Measurements from ENCODE around the gene LSAMP.

The LSAMP gene

DNA sequence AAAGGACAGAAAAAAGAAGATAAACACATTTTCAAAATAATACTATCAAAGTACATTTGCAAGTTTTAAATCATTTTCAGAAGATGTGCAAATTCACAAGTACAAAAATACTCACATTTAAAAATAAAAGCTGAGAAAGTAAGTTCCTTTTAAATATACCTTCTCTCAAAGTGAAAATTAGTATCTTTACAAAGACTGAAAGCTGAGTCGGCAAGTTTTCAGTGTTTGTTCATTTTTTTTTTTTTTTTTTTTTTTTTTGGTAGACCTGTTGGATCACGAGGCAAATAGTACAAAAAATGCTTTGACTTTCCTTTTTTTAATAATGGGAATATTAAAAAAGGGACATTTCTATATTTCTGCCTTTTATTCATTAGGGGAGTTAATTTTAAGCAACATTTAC lies 317.8 kb downstream of the LSAMP start:
- Mint-ChIP-seq H3K4me3 (no peak overlapping the region), H3K9me3 (peaks cover 4% of the 10 kb centered on the region), H3K27ac (no peak overlapping the region), H3K4me1 (peaks cover 8% of the 10 kb centered on the region), H3K27me3 (ENCODE audit: low read depth, poor library complexity) (no peaks in the 10 kb centered on the region), H3K36me3 (ENCODE audit: low read depth) (no peaks in the 10 kb centered on the region)
- TF ChIP-seq CTCF (IDR thresholded peaks at IDR 0.05) = no peak
- DNase-seq = no peak

DNA sequence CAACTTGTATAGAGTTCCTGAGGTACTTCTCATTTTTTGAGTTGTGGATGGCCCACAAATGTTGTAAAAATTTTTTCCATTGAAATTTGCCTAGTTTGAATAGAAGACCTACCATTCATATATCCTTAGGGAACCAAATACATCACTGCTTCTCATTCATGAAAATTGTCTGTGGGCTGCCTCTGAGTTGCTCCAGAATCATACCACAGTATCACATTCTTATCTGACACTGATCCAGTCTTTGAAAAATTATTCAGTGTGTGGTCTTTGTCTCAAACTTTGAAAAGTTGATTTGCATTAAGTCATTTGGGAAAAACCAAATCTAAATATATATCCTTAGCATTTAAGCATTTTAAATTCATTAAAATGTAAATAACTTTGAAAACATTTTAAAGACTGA lies 321.1 kb downstream of the LSAMP start:
- Mint-ChIP-seq H3K27me3 (ENCODE audit: low read depth, poor library complexity) (peaks cover 3% of the 10 kb centered on the region), H3K27ac (no peak overlapping the region), H3K9me3 (no peaks in the 10 kb centered on the region), H3K4me3 (no peak overlapping the region), H3K4me1 (peaks cover 8% of the 10 kb centered on the region), H3K36me3 (ENCODE audit: low read depth) (no peaks in the 10 kb centered on the region)
- TF ChIP-seq CTCF (IDR thresholded peaks at IDR 0.05) = no peak
- DNase-seq = no peak

DNA sequence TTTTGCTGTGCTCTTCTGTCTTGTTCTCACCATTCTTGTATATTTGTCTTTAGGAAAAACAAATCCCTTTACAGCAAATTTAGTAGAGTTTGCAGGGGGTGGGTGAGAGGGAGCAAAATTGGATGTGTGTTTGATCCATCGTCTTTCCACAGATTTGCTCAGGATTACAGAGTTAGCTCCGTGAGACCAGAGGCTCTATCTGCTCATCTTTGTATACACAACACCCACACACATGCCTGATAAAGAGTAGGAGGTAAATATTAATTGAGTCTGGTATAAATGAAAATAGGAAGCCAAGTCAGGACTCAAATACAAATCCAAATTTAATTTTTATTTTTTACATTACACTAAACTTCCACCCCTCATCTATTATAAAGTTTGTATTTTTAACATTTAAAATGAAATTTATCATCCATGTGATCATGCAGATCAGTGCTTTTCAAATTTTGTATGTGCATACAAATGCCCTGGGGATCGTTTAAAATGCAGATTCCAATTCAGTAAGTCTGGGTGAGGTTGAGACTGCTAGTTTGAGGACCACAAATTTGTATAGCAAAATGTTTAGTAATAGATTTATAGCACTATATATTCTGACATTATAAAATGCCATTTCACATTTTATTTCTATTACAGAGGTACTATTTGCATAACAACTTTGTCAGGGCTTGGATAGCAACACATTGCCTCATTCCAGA lies 326.7 kb downstream of the LSAMP start:
- DNase-seq = no peak
- H3K36me3 Mint-ChIP-seq (ENCODE audit: low read depth) = no peaks in the 10 kb centered on the region
- peaks cover 3% of the 10 kb centered on the region for H3K27me3 Mint-ChIP-seq (ENCODE audit: low read depth, poor library complexity)
- H3K9me3 Mint-ChIP-seq = no peaks in the 10 kb centered on the region
- peaks cover 4% of the 10 kb centered on the region for H3K4me1 Mint-ChIP-seq
- H3K27ac Mint-ChIP-seq = no peak overlapping the region
- no peak for TF ChIP-seq CTCF (IDR thresholded peaks at IDR 0.05)
- no peak overlapping the region for H3K4me3 Mint-ChIP-seq

DNA sequence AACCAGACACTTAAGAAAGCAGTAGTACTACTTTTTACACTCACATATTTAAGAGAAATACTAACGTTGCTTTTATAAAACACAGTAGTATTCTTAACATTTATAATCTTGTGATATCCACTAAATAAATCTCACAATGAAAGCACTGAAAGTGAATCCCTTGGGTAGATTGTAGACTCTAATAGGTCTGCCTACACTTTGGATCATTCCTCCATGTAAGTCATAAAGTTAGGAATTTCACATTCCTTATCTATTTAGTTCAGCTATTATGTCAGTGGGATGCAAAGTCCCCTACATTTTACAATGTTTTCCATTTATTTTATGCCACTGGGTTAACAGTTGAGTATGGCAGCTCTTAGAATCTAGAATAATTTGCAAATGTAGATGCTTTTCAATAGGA lies 330.7 kb downstream of the LSAMP start:
- Mint-ChIP-seq H3K27ac (no peak overlapping the region), H3K4me1 (peaks cover 6% of the 10 kb centered on the region), H3K36me3 (ENCODE audit: low read depth) (no peaks in the 10 kb centered on the region), H3K4me3 (no peak overlapping the region), H3K9me3 (no peaks in the 10 kb centered on the region), H3K27me3 (ENCODE audit: low read depth, poor library complexity) (no peaks in the 10 kb centered on the region)
- no peak for DNase-seq
- TF ChIP-seq CTCF (IDR thresholded peaks at IDR 0.05) = no peak

- no peaks in the 10 kb centered on the region for H3K27me3 Mint-ChIP-seq (ENCODE audit: low read depth, poor library complexity)
- H3K4me3 Mint-ChIP-seq = no peak overlapping the region
- no peaks in the 10 kb centered on the region for H3K9me3 Mint-ChIP-seq
- peaks cover 19% of the 10 kb centered on the region for H3K4me1 Mint-ChIP-seq
- H3K27ac Mint-ChIP-seq = no peak overlapping the region
- no peak for DNase-seq
- no peak for TF ChIP-seq CTCF (IDR thresholded peaks at IDR 0.05)
- H3K36me3 Mint-ChIP-seq (ENCODE audit: low read depth) = no peaks in the 10 kb centered on the region
Measured at GRCh38 chr3:116112696-116113095, 332.6 kb downstream of the LSAMP start.

GRCh38 chr3:116111765-116112164 lies 333.5 kb downstream of the LSAMP start:
- Mint-ChIP-seq H3K4me1 (peaks cover 19% of the 10 kb centered on the region), H3K27me3 (ENCODE audit: low read depth, poor library complexity) (no peaks in the 10 kb centered on the region), H3K4me3 (no peak overlapping the region), H3K9me3 (no peaks in the 10 kb centered on the region), H3K27ac (no peak overlapping the region), H3K36me3 (ENCODE audit: low read depth) (no peaks in the 10 kb centered on the region)
- no peak for TF ChIP-seq CTCF (IDR thresholded peaks at IDR 0.05)
- DNase-seq = no peak
